Activated CD4-positive, alpha-beta T cell treated with anti-CD3 and anti-CD28 coated beads, Interleukin-2, amount 10 ng/mL, durations not matched to agents 7 days and 5 days (primary cell): Measurements from ENCODE around the gene NUP214. TPM values are rescaled to one million over a fixed set of nuclear protein-coding genes. Genes with fewer than 3 reads are reported as not detected.

Experiments used
- CTCF ChIA-PET: fragments of 350-600 bp; sonication (Branson Sonifier 250); formaldehyde crosslinking; loops from one replicate; lab custom pipeline; 2021; ENCODE audit warnings: antibody characterized with exemption; lab: Charles Lee
- POLR2A ChIA-PET: fragments of 350-600 bp; sonication (Branson Sonifier 250); formaldehyde crosslinking; loops from one replicate; lab custom pipeline; 2021; ENCODE audit warnings: antibody characterized with exemption; lab: Charles Lee
- DNase-seq: peaks from one replicate; pipeline ENCODE4 v3.0.0-alpha.2; 2020
- H3K27ac Mint-ChIP-seq: one replicate; pipeline ENCODE4 v1.8.0; 2021; ENCODE audit warnings: mild to moderate bottlenecking, moderate library complexity, mixed read lengths
- H3K27me3 Mint-ChIP-seq: one replicate; pipeline ENCODE4 v1.8.0; 2021; ENCODE audit warnings: mixed read lengths
- H3K36me3 Mint-ChIP-seq: one replicate; pipeline ENCODE4 v1.8.0; 2021; ENCODE audit warnings: low read depth, mixed read lengths
- H3K4me1 Mint-ChIP-seq: one replicate; pipeline ENCODE4 v1.8.0; 2021; ENCODE audit warnings: mixed read lengths
- H3K4me3 Mint-ChIP-seq: one replicate; pipeline ENCODE4 v1.8.0; 2021; ENCODE audit warnings: mild to moderate bottlenecking, moderate library complexity, mixed read lengths
- H3K9me3 Mint-ChIP-seq: one replicate; pipeline ENCODE4 v1.8.0; 2021; ENCODE audit warnings: mixed read lengths
- total RNA-seq, 2 experiments: library from RNA; stranded (reverse); gene quantifications; one replicate each; pipeline ENCODE4 v1.2.3, GENCODE V29; 2021

Gene NUP214
- total RNA-seq, 2 experiments from 2014 or later, result 58.0 to 69.4 TPM

DNA sequence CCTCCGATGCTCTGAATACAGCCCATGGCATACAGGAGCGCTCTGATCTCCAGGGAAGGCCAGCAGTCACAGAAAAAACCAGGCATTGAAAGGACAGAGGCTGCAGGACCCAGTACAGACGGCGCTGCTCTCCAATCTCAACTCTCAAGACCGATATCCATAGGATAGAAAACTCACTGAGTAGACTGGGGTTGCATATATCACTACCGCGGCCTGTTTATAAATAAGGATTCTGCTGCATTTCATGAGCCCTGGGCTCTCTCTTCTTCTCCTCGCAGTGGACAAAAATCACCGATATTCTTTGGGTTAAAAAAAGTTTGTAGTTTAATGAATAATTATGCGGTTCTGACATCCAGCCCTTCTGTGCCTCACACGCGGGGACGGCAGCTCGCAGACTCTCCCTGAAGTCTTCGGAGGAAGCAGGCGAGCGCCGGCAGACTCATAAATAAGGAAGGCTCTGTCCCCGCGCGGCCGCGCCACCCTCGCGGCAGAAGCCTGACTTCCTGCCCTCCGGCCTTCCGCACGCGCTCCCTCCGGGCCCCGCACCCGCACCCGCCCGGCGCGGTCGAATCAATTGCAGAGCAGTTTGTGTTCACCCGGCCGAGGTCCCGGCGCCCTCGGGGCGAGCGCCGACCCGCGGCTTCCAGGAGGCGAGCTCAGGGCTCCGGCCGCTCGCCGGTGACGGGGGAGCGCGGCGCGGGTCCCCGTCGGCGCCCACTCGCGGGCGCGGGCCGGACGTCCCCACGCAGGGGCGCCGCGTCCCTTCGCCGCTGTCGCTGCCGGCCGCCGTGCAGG is 150.9 kb downstream of the NUP214 start, which contains the start of gene FAM78A:
Gene FAM78A (minus strand): TSS at position 417 of the 795 bp plus-strand sequence. CDS start 331 bp downstream, at position 86.
- H3K27ac Mint-ChIP-seq, result peak within 1 kb of the TSS; percentile 95
- H3K9me3 Mint-ChIP-seq, result no peaks in the 10 kb centered on the region
- DNase-seq, result peak; percentile 54
- ChIA-PET CTCF (interaction anchor here (0.8 to 9.8 kb wide), 4 partner anchors 8 to 32 kb away, joined by 3 to 74 read pairs (median 3); no protein-coding TSS in a partner anchor), POLR2A (interaction anchor here (1.6 to 4.6 kb wide), 2 partner anchors 10 to 20 kb away, joined by 4 to 24 read pairs; no protein-coding TSS in a partner anchor)
- peaks cover 4% of the 10 kb centered on the region for H3K27me3 Mint-ChIP-seq
- H3K36me3 Mint-ChIP-seq, result peaks cover 48% of the 10 kb centered on the region
- H3K4me3 Mint-ChIP-seq, result peak within 1 kb of the TSS; percentile 96
- peaks cover 33% of the 10 kb centered on the region for H3K4me1 Mint-ChIP-seq

GRCh38 chr9:131276891-131277286 is 151.5 kb downstream of the NUP214 start:
- Mint-ChIP-seq H3K4me1 (peaks cover 29% of the 10 kb centered on the region), H3K27ac (peak overlapping the region; percentile 73), H3K27me3 (peaks cover 8% of the 10 kb centered on the region), H3K36me3 (peaks cover 42% of the 10 kb centered on the region), H3K4me3 (peak overlapping the region; percentile 55), H3K9me3 (no peaks in the 10 kb centered on the region)
- CTCF ChIA-PET, result interaction anchor here (0.9 to 9.8 kb wide), 2 partner anchors 9 to 18 kb away, joined by 3 to 74 read pairs; no protein-coding TSS in a partner anchor
- DNase-seq, result peak; percentile 52
- POLR2A ChIA-PET, result interaction anchor here (1.6 to 4.6 kb wide), 2 partner anchors 10 to 21 kb away, joined by 4 to 24 read pairs; no protein-coding TSS in a partner anchor

DNA sequence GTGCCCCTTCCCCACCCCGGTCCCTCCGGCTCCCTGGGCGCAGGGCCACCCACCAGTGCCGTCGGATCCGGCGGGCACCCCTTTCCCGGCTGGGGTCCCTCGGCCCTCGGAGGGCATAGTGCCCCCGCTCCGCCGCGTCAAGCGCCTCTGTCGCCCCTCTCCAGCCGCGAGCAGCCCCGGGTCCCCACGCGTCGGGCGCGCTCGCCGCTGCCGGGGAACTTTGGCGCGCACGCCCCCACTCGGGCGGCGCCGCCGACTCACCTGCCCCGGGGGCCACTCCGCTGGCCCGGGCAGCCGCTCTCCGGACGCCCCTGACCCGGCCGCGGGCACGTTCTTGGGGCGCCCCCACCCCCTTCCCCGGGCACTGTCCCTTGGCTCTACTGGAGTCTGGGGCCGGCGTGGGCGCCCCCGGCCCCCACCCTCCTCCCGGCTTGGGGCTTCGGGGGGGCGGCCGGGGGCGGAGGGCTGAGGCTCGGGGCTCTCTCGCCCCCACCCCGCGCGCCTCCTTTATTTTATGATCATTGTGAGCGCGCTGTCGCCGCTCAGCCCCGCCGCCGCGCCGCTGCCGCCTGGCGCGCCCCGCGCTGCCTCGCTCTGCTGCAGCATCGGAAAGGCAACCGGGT is 152.0 kb downstream of the NUP214 start:
- ChIA-PET CTCF (interaction anchor here (0.9 to 9.8 kb wide), 3 partner anchors 10 to 67 kb away, joined by 3 to 74 read pairs (median 3); no protein-coding TSS in a partner anchor), POLR2A (no interaction called here)
- peak; percentile 15 for DNase-seq
- H3K27me3 Mint-ChIP-seq, result peaks cover 13% of the 10 kb centered on the region
- H3K36me3 Mint-ChIP-seq, result peaks cover 41% of the 10 kb centered on the region
- H3K27ac Mint-ChIP-seq, result no peak overlapping the region
- H3K9me3 Mint-ChIP-seq, result no peaks in the 10 kb centered on the region
- H3K4me3 Mint-ChIP-seq, result peak overlapping the region; percentile 30
- H3K4me1 Mint-ChIP-seq, result peaks cover 29% of the 10 kb centered on the region

DNA sequence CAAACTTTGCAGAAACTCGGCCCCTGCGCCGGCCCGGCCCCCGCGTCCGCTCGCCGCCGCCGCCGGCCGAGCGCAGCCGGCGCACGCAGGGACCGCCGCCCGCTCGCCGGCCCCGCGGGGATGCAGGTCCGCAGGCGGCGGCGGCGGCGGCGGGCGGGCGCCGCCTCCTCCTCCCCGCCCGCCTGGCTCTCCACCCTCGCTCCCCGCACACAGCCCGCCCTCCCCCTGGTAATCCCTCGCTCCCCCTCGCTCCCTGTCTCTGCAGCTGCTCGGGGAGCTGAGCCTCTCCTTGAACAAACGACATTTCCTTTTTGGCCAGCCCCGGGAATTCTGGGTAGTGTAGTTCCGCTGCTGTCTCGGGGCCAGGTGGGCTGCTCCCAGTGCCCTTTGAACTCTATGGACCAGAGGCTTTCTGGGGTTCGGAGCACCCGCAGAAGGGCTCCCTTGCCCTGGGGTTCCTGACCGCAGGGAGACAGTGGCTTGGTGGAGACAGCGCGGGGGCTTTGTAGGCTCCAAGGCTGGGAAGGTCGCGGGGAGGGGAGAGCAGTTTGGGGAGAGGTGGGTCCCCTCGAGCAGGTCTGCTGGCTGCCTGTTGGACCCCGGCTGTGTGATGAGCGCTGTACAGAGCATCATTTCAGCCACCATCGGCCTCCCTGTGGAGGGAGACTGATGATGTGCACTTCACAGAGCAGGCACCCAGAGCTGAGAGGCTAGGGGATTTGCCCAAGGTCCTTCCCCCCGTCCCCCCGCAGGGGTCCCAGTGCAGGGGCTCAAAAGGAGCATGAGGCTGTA is 152.7 kb downstream of the NUP214 start:
- peaks cover 25% of the 10 kb centered on the region for H3K4me1 Mint-ChIP-seq
- H3K36me3 Mint-ChIP-seq, result peaks cover 37% of the 10 kb centered on the region
- POLR2A ChIA-PET, result interaction anchor here (1.2 kb wide), 1 partner anchor 25 kb away, joined by 4 read pairs; no protein-coding TSS in a partner anchor
- H3K27me3 Mint-ChIP-seq, result peaks cover 14% of the 10 kb centered on the region
- peak; percentile 84 for DNase-seq
- H3K4me3 Mint-ChIP-seq, result peak overlapping the region; percentile 85
- H3K27ac Mint-ChIP-seq, result peak overlapping the region; percentile 97
- no peaks in the 10 kb centered on the region for H3K9me3 Mint-ChIP-seq
- CTCF ChIA-PET, result interaction anchor here (0.6 to 2.8 kb wide), 6 partner anchors 10 to 135 kb away, joined by 3 to 11 read pairs (median 3); partner anchors contain the start of gene PLPP7

DNA sequence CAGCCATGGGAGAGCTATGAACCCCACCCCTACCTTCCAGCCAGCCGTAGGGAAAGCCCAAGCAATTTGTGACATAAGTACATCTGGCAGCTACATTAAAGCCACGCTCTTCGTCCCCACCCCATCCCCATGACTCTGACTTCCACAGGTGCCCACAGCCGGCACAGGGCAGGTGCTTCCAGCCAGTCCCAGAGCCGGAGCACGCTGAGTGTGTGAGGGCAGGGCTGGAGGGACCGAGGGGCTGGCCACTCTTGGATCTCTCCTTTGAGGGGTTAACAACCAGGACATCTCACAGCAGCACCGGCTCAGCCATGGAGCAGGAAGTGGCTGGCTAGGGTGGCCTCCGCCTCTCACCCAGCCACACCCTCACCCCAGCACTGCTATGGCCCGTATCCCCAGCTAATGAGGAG is 153.3 kb downstream of the NUP214 start:
- peak; percentile 58 for DNase-seq
- POLR2A ChIA-PET, result interaction anchor here (1.2 kb wide), 1 partner anchor 26 kb away, joined by 4 read pairs; no protein-coding TSS in a partner anchor
- Mint-ChIP-seq H3K9me3 (no peaks in the 10 kb centered on the region), H3K4me3 (peak overlapping the region; percentile 85), H3K4me1 (peaks cover 27% of the 10 kb centered on the region), H3K27me3 (peaks cover 19% of the 10 kb centered on the region), H3K27ac (peak overlapping the region; percentile 97), H3K36me3 (peaks cover 31% of the 10 kb centered on the region)
- CTCF ChIA-PET, result interaction anchor here (0.6 to 2.8 kb wide), 6 partner anchors 10 to 135 kb away, joined by 3 to 11 read pairs (median 3); partner anchors contain the start of gene PLPP7

DNA sequence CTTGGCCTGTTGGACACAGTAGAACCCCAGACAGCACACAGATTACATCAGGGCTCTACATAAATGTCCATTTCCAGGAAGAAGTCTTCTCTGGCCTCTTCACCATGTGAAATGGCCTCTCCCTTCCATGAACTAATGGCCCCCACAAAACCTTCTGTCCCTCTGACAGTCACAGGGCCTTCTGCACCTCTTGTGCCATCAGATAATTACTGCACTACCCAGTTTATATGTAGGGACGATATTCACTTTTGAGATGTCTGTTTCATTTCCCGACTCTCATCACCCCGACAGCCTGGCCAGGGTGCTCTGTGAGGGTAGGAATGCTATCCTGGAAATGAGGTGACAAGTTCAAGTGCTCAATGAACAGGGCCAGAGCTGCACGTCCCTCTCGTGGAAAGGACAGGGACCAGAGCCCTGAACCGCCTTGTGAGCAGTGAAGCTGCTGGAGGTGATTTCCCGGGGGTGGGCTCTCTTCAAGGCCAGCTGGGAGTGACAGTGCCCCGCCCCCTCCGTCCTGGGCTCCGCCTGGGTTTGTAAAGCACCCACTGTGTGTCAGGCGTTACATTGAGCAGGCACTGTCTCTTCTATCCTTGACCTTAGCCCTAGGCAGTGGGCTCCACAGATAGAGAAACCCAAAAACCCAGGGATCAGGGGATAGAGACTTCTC is 153.9 kb downstream of the NUP214 start:
- Mint-ChIP-seq H3K4me3 (peak overlapping the region; percentile 85), H3K27ac (peak overlapping the region; percentile 97), H3K36me3 (peaks cover 24% of the 10 kb centered on the region), H3K27me3 (peaks cover 23% of the 10 kb centered on the region), H3K4me1 (peaks cover 27% of the 10 kb centered on the region), H3K9me3 (no peaks in the 10 kb centered on the region)
- ChIA-PET CTCF (interaction anchor here (0.6 to 2.8 kb wide), 5 partner anchors 9 to 136 kb away, joined by 3 to 11 read pairs (median 4); partner anchors contain the start of gene PLPP7), POLR2A (interaction anchor here (1.2 kb wide), 1 partner anchor 26 kb away, joined by 4 read pairs; no protein-coding TSS in a partner anchor)
- no peak for DNase-seq

DNA sequence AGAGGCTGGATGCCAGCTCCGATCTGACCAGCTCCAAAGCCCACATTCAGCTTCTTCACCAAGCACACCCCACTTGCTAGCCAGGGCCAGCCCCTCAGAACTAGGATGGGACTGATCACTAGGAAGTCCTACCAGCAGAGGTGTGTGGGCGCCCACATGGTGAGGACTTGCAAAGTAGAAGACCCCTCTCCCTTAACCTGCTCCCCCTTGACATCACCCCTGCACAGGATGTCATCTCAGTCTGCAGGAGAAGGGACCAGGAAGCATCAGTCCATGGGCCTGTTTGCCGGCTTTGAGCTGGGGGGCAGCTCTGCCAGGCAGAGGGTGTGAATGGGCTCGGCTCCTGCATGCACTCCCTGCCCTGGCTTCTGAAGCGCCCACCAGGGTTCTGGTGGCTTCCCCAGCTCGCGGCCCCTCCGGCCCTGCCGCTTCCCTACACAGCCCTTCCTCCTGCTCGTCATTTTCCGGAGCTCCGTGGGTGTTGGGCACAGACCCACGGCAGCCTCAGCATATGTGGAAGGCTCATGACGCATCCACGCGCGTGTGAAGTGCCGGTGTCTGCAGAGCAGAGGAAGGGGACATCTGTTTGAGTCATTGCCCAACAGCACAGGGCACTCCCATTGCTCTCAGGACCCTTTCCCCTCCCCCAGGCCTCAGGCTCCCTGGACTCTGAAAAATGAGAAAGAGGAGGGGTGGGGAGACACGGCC is 154.6 kb downstream of the NUP214 start:
- H3K36me3 Mint-ChIP-seq, result peaks cover 18% of the 10 kb centered on the region
- no peak for DNase-seq
- POLR2A ChIA-PET, result no interaction called here
- H3K27ac Mint-ChIP-seq, result peak overlapping the region; percentile 97
- peaks cover 27% of the 10 kb centered on the region for H3K4me1 Mint-ChIP-seq
- peaks cover 23% of the 10 kb centered on the region for H3K27me3 Mint-ChIP-seq
- CTCF ChIA-PET, result interaction anchor here (1.0 to 2.8 kb wide), 3 partner anchors 9 to 16 kb away, joined by 4 to 11 read pairs (median 5); partner anchors contain the start of gene PLPP7
- no peak overlapping the region for H3K4me3 Mint-ChIP-seq
- H3K9me3 Mint-ChIP-seq, result no peaks in the 10 kb centered on the region

DNA sequence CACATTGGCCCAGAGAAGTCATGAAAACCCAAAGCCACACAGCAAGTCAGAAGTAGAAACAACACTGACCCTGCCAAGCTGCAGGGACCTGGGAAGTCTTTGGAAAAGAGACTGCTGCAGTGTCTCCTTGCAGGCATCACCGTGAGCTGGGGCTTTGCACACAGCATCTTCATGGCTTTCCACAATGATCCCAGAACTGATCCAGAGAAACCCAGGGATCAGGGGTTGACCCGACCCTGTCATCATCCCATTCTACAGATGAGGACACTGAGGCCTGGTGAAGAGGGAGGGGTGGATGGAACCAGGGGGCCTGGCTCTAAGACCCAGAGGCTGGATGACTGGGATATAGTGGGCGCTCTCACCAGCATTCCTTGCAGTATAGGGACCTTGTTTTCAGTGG is 155.3 kb downstream of the NUP214 start:
- CTCF ChIA-PET, result interaction anchor here (1.0 to 2.8 kb wide), 2 partner anchors 8 to 16 kb away, joined by 4 to 11 read pairs; partner anchors contain the start of gene PLPP7
- H3K9me3 Mint-ChIP-seq, result no peaks in the 10 kb centered on the region
- POLR2A ChIA-PET, result no interaction called here
- H3K27me3 Mint-ChIP-seq, result peaks cover 23% of the 10 kb centered on the region
- H3K36me3 Mint-ChIP-seq, result peaks cover 11% of the 10 kb centered on the region
- DNase-seq, result no peak
- H3K4me3 Mint-ChIP-seq, result no peak overlapping the region
- no peak overlapping the region for H3K27ac Mint-ChIP-seq
- H3K4me1 Mint-ChIP-seq, result peaks cover 27% of the 10 kb centered on the region

GRCh38 chr9:131281119-131281965 is 156.0 kb downstream of the NUP214 start:
- H3K4me1 Mint-ChIP-seq, result peaks cover 27% of the 10 kb centered on the region
- no peak for DNase-seq
- ChIA-PET POLR2A (no interaction called here), CTCF (interaction anchor here (1.1 kb wide), 1 partner anchor 76 kb away, joined by 3 read pairs; no protein-coding TSS in a partner anchor)
- H3K27me3 Mint-ChIP-seq, result peaks cover 23% of the 10 kb centered on the region
- H3K4me3 Mint-ChIP-seq, result no peak overlapping the region
- no peaks in the 10 kb centered on the region for H3K9me3 Mint-ChIP-seq
- H3K27ac Mint-ChIP-seq, result peak overlapping the region; percentile 15
- H3K36me3 Mint-ChIP-seq, result peaks cover 4% of the 10 kb centered on the region

GRCh38 chr9:131282175-131282574 is 156.8 kb downstream of the NUP214 start:
- H3K4me1 Mint-ChIP-seq, result peaks cover 27% of the 10 kb centered on the region
- ChIA-PET CTCF (interaction anchor here (1.1 kb wide), 1 partner anchor 77 kb away, joined by 3 read pairs; no protein-coding TSS in a partner anchor), POLR2A (no interaction called here)
- no peak overlapping the region for H3K27ac Mint-ChIP-seq
- H3K27me3 Mint-ChIP-seq, result peaks cover 23% of the 10 kb centered on the region
- DNase-seq, result no peak
- H3K36me3 Mint-ChIP-seq, result peaks cover 4% of the 10 kb centered on the region
- no peak overlapping the region for H3K4me3 Mint-ChIP-seq
- H3K9me3 Mint-ChIP-seq, result no peaks in the 10 kb centered on the region
